Measurements from ENCODE around the gene CPE.
"Not testable (repeated sequence)": the region's sequence is repeated elsewhere in the genome, so short reads cannot be mapped to it uniquely, and the experiment has no call there.

Gene CPE

DNA sequence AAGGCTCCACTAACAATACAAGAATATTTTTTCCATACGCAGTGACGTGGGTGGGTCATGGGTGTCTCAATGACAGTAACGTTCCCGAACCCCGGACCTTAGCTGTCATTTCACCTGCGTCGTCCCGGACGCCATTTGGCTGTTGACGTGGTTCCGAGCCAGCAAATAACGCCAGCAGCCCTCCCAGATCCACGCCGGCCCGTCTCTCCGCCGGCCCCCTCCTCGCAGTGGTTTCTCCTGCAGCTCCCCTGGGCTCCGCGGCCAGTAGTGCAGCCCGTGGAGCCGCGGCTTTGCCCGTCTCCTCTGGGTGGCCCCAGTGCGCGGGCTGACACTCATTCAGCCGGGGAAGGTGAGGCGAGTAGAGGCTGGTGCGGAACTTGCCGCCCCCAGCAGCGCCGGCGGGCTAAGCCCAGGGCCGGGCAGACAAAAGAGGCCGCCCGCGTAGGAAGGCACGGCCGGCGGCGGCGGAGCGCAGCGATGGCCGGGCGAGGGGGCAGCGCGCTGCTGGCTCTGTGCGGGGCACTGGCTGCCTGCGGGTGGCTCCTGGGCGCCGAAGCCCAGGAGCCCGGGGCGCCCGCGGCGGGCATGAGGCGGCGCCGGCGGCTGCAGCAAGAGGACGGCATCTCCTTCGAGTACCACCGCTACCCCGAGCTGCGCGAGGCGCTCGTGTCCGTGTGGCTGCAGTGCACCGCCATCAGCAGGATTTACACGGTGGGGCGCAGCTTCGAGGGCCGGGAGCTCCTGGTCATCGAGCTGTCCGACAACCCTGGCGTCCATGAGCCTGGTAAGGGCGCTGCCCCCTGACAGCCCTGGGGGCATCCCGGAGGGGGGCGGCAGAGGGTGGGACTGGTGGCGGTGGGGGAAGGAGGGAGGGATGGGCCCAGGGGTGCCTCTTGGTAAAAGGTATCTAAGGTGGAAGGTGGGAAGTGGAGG is at the start of gene CPE:
Gene CPE (plus strand): TSS at position 264 of the 933 bp plus-strand sequence. CDS start 214 bp downstream, at position 478.
- peak; percentile 43 for DNase-seq

GRCh38 chr4:165330071-165330470 is 48.7 kb upstream of the CPE start:
- DNase-seq = no peak

GRCh38 chr4:165330666-165331065 is 48.1 kb upstream of the CPE start:
- DNase-seq = no peak

GRCh38 chr4:165331359-165331758 is 47.4 kb upstream of the CPE start:
- DNase-seq = no peak

- no peak for DNase-seq
Measured at GRCh38 chr4:165331823-165332222, 47.0 kb upstream of the CPE start.

- no peak for DNase-seq
Measured at GRCh38 chr4:165332502-165332901, 46.3 kb upstream of the CPE start.

DNA sequence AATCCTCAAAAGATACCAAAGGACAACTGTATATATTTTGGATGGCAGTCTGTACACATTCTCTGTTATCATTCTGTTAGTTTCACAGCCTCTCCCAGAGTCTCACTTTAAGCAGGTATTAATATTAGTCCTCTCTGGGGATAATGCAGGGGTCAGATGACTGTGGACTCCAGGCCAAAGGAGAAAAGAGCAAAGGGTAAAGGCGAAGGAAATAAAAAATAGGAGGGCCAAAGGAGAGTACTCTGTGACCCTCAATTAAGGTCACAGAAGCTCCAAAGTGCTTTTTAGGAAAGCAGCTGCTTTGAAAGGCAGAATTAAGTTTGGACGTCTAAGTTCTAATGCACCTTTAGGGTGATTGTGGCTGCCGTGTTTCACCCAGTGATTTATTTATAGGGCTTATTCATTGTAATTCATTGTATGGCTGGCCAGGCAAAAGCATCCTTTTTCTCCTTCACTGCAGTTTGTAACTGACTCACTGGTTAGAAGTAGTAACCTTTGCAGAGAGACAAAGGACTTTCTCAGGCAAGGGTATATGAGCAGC is 43.6 kb upstream of the CPE start:
- DNase-seq = no peak

GRCh38 chr4:165336743-165337142 is 42.1 kb upstream of the CPE start:
- no peak for DNase-seq

GRCh38 chr4:165342340-165342739 is 36.5 kb upstream of the CPE start:
- DNase-seq = not testable (repeated sequence)

- no peak for DNase-seq
Measured at GRCh38 chr4:165343353-165344191, 35.2 kb upstream of the CPE start.

GRCh38 chr4:165345666-165346417 is 33.0 kb upstream of the CPE start:
- no peak for DNase-seq

GRCh38 chr4:165347647-165348569 is 30.9 kb upstream of the CPE start:
- no peak for DNase-seq

DNA sequence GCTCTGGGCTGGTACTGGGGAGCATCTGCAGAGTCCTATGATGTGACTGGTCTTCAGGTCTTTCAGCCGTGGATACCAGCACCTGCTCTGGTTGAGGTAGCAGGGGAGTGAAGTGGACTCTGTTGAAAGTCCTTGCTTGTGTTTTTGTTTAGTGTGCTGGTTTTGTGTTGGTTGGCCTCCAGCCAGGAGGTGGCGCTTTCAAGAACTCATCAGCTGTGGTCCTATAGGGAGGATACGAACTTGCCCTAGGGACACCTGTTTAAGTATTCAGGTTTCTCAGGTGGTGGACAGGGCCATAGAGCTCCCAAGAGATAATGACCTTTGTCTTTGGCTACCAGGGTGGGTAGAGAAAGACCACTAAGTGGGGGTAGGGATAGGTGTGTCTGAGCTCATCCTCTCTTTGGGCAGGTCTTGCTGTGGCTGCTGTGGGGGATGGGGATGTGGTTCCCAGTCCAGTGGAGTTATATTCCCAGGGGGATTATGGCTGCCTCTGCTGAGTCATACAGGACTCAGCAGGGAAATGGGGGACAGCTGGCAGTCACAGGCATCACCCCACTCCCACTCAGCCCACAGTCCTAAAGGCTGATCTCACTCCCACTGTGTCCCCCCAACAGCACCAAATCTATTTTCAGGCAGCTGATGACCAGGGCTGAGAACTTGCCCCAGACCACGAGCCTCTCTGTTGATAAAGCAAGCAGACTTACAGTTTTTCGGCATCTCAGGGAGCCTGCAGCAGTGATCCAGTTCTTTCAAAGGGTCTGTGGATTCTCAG is 27.3 kb upstream of the CPE start:
- DNase-seq = no peak

DNA sequence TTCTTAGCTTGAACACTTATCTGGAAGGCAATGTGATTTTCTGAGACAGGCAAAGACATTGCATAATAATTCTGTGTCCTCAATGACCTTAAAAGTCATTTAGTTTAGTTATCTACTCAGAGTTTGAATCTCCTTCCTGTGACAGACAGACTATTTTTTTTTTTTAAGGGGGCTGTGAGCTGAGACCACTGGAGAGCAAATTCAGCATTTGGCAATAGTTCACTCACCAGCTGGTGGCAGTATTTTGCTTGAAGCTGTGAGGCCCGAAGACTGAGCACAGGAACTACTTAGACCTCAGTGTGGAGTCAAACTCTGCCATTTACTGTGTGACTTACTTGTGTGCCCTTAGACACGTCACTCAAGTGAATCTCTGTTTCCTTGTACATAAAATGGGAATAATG is 22.9 kb upstream of the CPE start:
- no peak for DNase-seq

- DNase-seq = no peak
Measured at GRCh38 chr4:165359506-165359905, 19.3 kb upstream of the CPE start.

- no peak for DNase-seq
Measured at GRCh38 chr4:165360041-165360695, 18.6 kb upstream of the CPE start.

DNA sequence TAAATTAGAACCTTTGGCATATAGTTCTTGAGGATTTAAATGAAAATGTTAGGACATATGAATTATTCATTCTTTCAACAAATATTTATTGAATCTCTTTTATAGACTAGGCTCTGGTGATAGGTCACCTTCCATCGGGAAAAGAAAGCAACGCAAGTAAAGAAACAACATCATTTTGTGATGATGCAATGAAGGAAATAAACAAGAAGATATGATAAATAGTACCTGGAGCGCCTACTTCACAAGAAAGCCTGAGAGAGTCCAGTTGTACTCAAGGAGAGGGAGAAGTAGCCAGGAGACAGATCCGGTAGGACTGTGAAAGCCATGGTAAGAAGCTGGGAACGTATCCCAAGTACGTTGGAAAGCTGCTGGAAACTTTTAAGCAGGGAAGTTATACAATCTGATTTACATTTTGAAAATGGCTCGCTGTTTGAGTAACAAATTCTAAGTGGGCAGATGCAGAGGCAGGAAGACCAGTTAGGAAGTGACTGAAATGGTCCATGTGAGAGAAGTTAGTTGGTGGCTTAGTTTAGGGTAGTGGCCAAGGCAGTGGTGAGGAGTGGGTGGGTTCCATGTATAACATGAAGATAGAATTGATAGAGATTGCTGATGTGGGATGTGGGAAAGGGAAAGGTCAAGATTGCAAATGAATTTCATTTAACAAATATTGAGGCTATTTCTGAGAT is 17.7 kb upstream of the CPE start:
- DNase-seq = no peak

DNA sequence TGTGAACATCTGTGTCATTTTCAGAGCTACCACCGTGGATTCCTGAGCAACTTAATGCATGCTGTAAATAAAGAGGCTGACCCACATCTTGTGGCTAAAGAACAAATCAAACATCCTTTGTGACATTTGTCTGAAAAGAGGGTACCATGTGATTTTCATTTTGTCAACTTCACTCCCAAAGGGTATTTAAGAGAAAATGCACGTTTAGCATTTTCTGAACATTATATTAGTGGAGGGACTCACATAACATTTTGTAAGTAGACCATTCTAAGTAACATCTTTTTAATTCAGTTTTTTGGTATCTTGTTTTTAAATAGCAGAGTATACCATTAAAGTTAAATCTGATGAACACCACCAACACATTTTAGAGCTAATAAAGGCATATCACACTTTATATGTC is 17.0 kb upstream of the CPE start:
- DNase-seq = no peak

- DNase-seq = no peak
Measured at GRCh38 chr4:165364452-165365080, 14.2 kb upstream of the CPE start.

All from activated CD8-positive, alpha-beta memory T cell treated with anti-CD3 and anti-CD28 coated beads, Interleukin-2, amount 50 U/mL, for 4 hours (primary cell).